Upper lobe of left lung (tissue), 6 donors: ENCODE results near the gene SMC6. TPM values are rescaled to one million over a fixed set of nuclear protein-coding genes. Genes with fewer than 3 reads are reported as not detected.
A peak's percentile ranks its signal among the peaks of the same experiment; 100 is the strongest.

Experiments used
- ATAC-seq, 2 donors: fragments of 200-7000 bp; cut with Tn5 transposase; one replicate each; pipeline ENCODE4 v1.9.1; 2022; ENCODE audit warnings: mild to moderate bottlenecking in 2 of 2, moderate library complexity in 2 of 2; ENCODE audit not compliant: low FRiP score in 2 of 2
- DNase-seq, 2 donors: peaks; one replicate each; pipeline ENCODE4 v3.0.0-alpha.2; 2019 to 2020
- H3K27ac ChIP-seq, 4 donors: fragments of 200-600 bp; sonication (generic); one replicate each; pipeline ENCODE4 v1.5.1; 2016 to 2019
- H3K27me3 ChIP-seq, 4 donors: fragments of 200-600 bp; sonication (generic); one replicate each; pipeline ENCODE4 v1.5.1; 2017 to 2019
- H3K36me3 ChIP-seq, 4 donors: fragments of 200-600 bp; sonication (generic); one replicate each; pipeline ENCODE4 v1.5.1; 2016 to 2019
- H3K4me1 ChIP-seq, 4 donors: fragments of 200-600 bp; sonication (generic); one replicate each; pipeline ENCODE4 v1.5.1; 2018 to 2019
- H3K4me3 ChIP-seq, 4 donors: fragments of 200-600 bp; sonication (generic); one replicate each; pipeline ENCODE4 v1.5.1; 2017 to 2019; ENCODE audit warnings: mild to moderate bottlenecking in 2 of 4, moderate library complexity in 1 of 4
- H3K9me3 ChIP-seq, 4 donors: fragments of 200-600 bp; sonication (generic); one replicate each; pipeline ENCODE4 v1.5.1; 2018 to 2019
- EP300 ChIP-seq, 4 donors: sonication (generic); formaldehyde crosslinking; IDR thresholded peaks; one replicate each; pipeline ENCODE4 v1.5.1; 2017; ENCODE audit warnings: antibody characterized with exemption in 4 of 4, control low read depth in 2 of 4
- POLR2A ChIP-seq, 4 donors: fragments of 450-650 bp; IDR thresholded peaks; one replicate each; pipeline ENCODE4 v1.5.1; 2016 to 2017; ENCODE audit warnings: antibody characterized with exemption in 4 of 4, mild to moderate bottlenecking in 2 of 4
- POLR2AphosphoS5 ChIP-seq, 2 donors: sonication (generic); formaldehyde crosslinking; IDR thresholded peaks; one replicate each; pipeline ENCODE4 v1.5.1; 2017; ENCODE audit warnings: antibody characterized with exemption in 2 of 2
- WGBS, 2 donors: methylation state at CpG; one replicate each; pipeline ENCODE4 v1.1.5; 2017 to 2018; 5-methylcytosine and 5-hydroxymethylcytosine counted together
- total RNA-seq, 6 donors: library from RNA; depleted of rRNA in 4 of 6; stranded (reverse); fragments of >200 nt in 4 of 6; gene quantifications; one replicate each; pipeline versions ENCODE4 v1.1.0 to v1.2.1, GENCODE V29; 2016 to 2021
- TF ChIP-seq, protein P1 (sequence below), 6 experiments: fragments of 450-650 bp in 4 of 6; fragments of 200-600 bp in 2 of 6; sonication (generic) in 2 of 6; IDR thresholded peaks; one replicate each; pipeline ENCODE4 v1.5.1; 2016 to 2019; ENCODE audit warnings: antibody characterized with exemption in 6 of 6
- donor health status: DM: no; HTN: no; CAD: no; lungs with moderate emphysema.
- donor health status: DM: no; HTN: yes; CAD: no; lungs with severe emphysema.

SMC6 gene
- total RNA-seq, 6 donors from 2014 or later = 5.8 to 30.8 (median 13.6) TPM

- TF ChIP-seq, protein P1, sequence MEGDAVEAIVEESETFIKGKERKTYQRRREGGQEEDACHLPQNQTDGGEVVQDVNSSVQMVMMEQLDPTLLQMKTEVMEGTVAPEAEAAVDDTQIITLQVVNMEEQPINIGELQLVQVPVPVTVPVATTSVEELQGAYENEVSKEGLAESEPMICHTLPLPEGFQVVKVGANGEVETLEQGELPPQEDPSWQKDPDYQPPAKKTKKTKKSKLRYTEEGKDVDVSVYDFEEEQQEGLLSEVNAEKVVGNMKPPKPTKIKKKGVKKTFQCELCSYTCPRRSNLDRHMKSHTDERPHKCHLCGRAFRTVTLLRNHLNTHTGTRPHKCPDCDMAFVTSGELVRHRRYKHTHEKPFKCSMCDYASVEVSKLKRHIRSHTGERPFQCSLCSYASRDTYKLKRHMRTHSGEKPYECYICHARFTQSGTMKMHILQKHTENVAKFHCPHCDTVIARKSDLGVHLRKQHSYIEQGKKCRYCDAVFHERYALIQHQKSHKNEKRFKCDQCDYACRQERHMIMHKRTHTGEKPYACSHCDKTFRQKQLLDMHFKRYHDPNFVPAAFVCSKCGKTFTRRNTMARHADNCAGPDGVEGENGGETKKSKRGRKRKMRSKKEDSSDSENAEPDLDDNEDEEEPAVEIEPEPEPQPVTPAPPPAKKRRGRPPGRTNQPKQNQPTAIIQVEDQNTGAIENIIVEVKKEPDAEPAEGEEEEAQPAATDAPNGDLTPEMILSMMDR (IDR thresholded peaks at IDR 0.05) = peak; percentile 60 to 87 (median 80)
- TF ChIP-seq EP300 (IDR thresholded peaks at IDR 0.05) = no peak
- no peak for TF ChIP-seq POLR2A (IDR thresholded peaks at IDR 0.05)
- no peak for TF ChIP-seq POLR2AphosphoS5 (IDR thresholded peaks at IDR 0.05)
- H3K4me3 ChIP-seq = no peak overlapping the region
- peak in 1 of 2 donors; percentile 46 for DNase-seq
- H3K27ac ChIP-seq = no peak overlapping the region
- H3K36me3 ChIP-seq = no peaks in the 10 kb centered on the region
- H3K4me1 ChIP-seq = peaks cover 0 to 14% (median 4%) of the 10 kb centered on the region in 4 donors
- no peaks in the 10 kb centered on the region for H3K27me3 ChIP-seq
- peak; percentile 67 to 81 for ATAC-seq
- H3K9me3 ChIP-seq = no peaks in the 10 kb centered on the region
- 0 to 4% methylated on average over 3 of the region's 3 CpGs for WGBS, 2 donors
Measured at GRCh38 chr2:17646081-17646554, 107.5 kb downstream of the SMC6 start.

DNA sequence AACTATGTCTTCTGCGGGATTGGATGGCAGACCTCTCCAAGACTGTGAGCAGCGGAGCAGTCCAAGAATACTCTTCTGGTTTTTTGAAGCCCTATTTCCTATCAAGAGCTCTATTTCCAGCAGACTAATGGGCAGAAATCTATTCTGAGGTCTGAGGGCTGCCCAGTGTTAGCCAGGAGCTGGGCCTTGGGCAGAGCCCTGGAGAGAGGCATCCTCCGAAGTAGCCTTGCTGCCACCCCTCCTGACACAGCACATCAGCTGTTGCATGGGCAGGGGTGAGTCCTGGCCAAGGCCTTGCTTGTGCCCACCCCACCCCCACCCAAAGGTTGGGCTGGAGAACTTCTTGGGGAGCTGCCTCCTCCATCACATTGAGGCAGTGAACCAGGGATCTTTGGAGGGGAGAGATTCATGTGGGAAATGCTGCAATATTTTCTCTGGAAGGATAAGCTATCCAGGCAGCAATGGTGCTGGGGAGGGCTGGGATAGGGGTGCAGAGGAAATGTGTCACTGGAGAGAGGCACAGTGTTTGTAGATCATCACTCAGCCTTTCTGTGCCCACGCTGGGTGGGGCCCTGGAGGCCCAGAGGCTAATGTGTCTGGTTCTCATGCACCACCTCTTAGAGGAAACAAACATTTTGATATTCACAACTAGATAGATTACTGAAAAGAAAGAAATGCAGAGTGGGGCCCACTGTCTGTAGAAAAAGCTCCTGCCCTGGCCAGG is 108.5 kb downstream of the SMC6 start:
- DNase-seq = peak in 1 of 2 donors; percentile 11
- WGBS, 2 donors = 74 to 79% methylated on average over 3 to 4 of the region's 4 CpGs
- H3K27ac ChIP-seq = no peak overlapping the region

GRCh38 chr2:17643031-17643615 is 110.5 kb downstream of the SMC6 start:
- peak overlapping the region in 1 of 4 donors; percentile 1 for H3K27ac ChIP-seq
- ATAC-seq (peak; percentile 64 to 86), DNase-seq (peak in 1 of 2 donors; percentile 65)
- H3K4me1 ChIP-seq = peaks cover 0 to 14% (median 4%) of the 10 kb centered on the region in 4 donors
- TF ChIP-seq EP300 (IDR thresholded peaks at IDR 0.05) = no peak
- 68 to 76% methylated on average over 4 to 6 of the region's 6 CpGs for WGBS, 2 donors
- H3K36me3 ChIP-seq = no peaks in the 10 kb centered on the region
- no peaks in the 10 kb centered on the region for H3K9me3 ChIP-seq
- H3K4me3 ChIP-seq = no peak overlapping the region
- no peaks in the 10 kb centered on the region for H3K27me3 ChIP-seq

More for the DNA sequence above, 108.5 kb downstream of the SMC6 start:
- ATAC-seq = no peak
- no peak for TF ChIP-seq EP300 (IDR thresholded peaks at IDR 0.05)
- H3K9me3 ChIP-seq = no peaks in the 10 kb centered on the region
- H3K27me3 ChIP-seq = no peaks in the 10 kb centered on the region
- H3K4me1 ChIP-seq = peaks cover 0 to 14% (median 4%) of the 10 kb centered on the region in 4 donors
- H3K4me3 ChIP-seq = no peak overlapping the region
- no peaks in the 10 kb centered on the region for H3K36me3 ChIP-seq

GRCh38 chr2:17640406-17640805 is 113.2 kb downstream of the SMC6 start:
- ATAC-seq = no peak
- 81 to 95% methylated on average over 2 of the region's 2 CpGs for WGBS, 2 donors
- no peaks in the 10 kb centered on the region for H3K36me3 ChIP-seq

DNA sequence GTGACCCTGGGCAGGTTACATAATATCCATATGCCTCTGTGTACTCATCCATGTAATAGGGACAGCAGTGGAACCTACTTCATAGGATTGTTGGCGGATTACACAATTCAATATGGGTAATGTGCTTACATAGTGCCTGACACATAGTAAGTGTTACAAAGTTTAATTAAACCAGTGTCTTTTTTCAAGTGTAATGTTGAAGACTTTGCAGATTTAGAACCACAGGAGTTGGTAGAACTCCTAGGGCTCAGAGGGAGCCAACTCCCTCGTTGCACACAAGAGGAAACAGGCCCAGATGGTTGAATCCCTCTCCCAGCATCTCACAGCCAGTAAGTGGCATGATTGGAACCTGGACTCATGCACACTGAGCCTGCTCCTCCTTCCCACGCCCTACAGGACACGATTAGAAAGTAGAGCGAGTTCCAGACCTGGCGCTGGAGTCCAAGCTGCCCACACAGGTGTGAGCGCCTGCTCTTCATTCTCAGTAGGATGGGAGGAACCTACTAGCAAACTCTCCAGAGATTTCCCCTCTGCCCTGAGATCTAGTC is 115.3 kb downstream of the SMC6 start:
- no peak for DNase-seq
- Histone ChIP-seq H3K9me3 (no peaks in the 10 kb centered on the region), H3K27me3 (no peaks in the 10 kb centered on the region), H3K36me3 (no peaks in the 10 kb centered on the region), H3K4me3 (no peak overlapping the region), H3K4me1 (no peaks in the 10 kb centered on the region), H3K27ac (no peak overlapping the region)
- 81 to 92% methylated on average over 3 to 7 of the region's 7 CpGs for WGBS, 2 donors
- TF ChIP-seq POLR2A (IDR thresholded peaks at IDR 0.05) = no peak
- ATAC-seq = no peak

More at GRCh38 chr2:17640406-17640805, 113.2 kb downstream of the SMC6 start:
- TF ChIP-seq, protein P1 (IDR thresholded peaks at IDR 0.05) = no peak
- no peak for DNase-seq
- Histone ChIP-seq H3K27me3 (no peaks in the 10 kb centered on the region), H3K27ac (no peak overlapping the region), H3K4me1 (peaks cover 0 to 3% (median under 1%) of the 10 kb centered on the region in 4 donors), H3K4me3 (no peak overlapping the region), H3K9me3 (no peaks in the 10 kb centered on the region)

- WGBS, 2 donors = 72 to 76% methylated on average over 8 of the region's 8 CpGs
Measured at GRCh38 chr2:17637131-17637906, 116.3 kb downstream of the SMC6 start.

More at GRCh38 chr2:17637131-17637906, 116.3 kb downstream of the SMC6 start:
- ATAC-seq (peak in 1 of 2 donors; percentile 8), DNase-seq (peak in 1 of 2 donors; percentile 39)
- Histone ChIP-seq H3K9me3 (no peaks in the 10 kb centered on the region), H3K27me3 (no peaks in the 10 kb centered on the region), H3K36me3 (no peaks in the 10 kb centered on the region), H3K4me3 (no peak overlapping the region), H3K27ac (no peak overlapping the region), H3K4me1 (no peaks in the 10 kb centered on the region)
- TF ChIP-seq POLR2A (IDR thresholded peaks at IDR 0.05) (no peak), EP300 (IDR thresholded peaks at IDR 0.05) (no peak), POLR2AphosphoS5 (IDR thresholded peaks at IDR 0.05) (no peak)
- TF ChIP-seq, protein P1 (IDR thresholded peaks at IDR 0.05) = no peak
